HG03139 (cell line): ENCODE measurements around the gene IFNGR2.
"Not testable (repeated sequence)": the region's sequence is repeated elsewhere in the genome, so short reads cannot be mapped to it uniquely, and the experiment has no call there.

ENCODE experiments used
- ATAC-seq: cut with Tn5 transposase; IDR thresholded peaks from one replicate; pipeline ENCODE4 v1.9.1; 2021; ENCODE audit not compliant: unreplicated experiment

The IFNGR2 gene

DNA sequence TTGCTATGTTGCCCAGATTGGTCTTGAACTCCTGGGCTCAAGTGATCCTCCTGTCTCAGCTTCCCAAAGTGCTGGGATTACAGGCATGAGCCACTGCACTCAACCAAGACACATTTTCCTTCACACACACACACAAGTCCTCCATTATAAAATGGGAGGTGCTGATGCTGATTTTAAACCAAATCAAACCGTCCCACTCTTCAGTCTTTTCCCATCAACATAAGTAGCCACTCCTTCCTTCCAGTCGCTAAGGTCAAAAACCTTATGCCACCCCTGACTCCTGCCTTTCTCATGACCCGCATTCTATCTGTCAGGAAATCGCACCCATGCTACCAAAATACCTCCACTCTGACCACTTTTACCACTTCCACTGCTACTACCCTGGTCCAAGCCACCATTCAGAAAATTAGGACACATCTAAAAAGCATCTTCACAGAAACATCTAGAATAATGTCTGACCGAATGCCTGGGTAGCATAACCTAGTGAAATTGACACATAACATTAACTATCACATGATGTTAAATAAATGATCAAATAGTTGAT, 28.0 kb upstream of the IFNGR2 start:
- ATAC-seq: no peak

DNA sequence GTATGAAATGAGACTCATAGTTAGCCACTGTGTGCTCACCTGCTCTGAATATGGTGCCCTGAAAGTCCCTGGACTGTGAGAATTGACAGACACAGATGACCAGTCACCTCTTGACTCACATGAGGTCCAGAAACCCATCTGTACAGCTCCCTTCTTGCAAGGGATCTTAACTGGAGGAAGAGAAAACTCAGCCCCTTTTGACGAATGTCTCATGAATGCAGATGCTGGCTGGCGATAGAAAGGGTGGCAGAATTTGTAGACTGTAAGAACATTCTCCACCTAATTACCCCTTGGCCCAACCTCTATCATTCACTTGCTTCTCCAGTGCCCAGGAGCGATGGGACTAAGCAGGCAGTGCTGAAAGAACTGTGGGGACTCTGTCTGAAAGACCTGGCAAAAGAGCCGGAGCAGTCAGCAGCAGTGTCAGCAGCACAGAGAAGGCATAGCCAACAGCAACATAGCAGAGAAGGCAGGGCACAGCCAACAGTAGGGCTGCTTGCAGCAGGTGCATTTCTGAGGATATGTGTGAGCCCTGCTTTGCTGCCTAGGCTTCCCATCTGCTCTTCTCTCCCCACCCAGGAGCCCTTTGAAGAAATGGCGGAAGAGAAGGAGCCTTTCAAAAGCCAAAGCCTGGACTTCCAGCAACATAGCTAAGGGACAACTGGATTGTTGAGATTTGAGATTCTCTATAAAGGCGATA, 25.8 kb upstream of the IFNGR2 start:
- ATAC-seq: no peak

DNA sequence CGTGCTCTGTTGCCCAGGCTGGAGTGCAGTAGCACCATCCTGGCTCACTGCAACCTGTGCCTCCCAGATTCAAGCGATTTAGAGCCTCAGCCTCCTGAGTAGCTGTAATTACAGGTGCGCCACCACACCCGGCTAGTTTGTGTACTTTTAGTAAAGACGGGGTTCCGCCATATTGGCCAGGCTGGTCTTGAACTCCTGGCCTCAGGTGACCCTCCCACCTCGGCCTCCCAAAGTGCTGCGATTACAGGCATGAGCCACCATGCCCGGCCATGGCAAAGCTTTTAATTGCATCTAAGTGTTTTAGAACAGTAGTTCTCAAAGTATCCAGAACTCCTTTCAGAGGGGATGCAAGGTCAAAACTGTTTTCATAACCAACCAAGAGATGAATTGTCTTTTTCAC, 25.1 kb upstream of the IFNGR2 start:
- ATAC-seq: no peak

DNA sequence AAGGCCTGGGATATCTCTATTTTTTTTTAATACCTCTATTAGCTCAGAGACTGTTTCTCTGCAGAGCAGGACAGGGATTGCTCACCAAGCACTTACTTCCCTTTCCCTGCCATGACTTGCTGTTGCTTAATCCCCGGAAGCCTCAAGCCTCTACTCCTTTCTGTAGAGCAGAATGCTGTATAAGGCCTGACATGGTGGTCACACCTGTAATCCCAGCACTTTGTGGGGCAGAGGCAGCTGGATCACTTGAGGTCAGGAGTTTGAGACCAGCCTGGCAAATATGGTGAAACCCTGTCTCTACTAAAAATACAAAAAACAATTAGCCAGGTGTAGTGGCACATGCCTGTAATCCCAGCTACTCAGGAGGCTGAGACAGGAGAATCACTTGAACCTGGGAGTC, 23.3 kb upstream of the IFNGR2 start:
- ATAC-seq: not testable (repeated sequence)

DNA sequence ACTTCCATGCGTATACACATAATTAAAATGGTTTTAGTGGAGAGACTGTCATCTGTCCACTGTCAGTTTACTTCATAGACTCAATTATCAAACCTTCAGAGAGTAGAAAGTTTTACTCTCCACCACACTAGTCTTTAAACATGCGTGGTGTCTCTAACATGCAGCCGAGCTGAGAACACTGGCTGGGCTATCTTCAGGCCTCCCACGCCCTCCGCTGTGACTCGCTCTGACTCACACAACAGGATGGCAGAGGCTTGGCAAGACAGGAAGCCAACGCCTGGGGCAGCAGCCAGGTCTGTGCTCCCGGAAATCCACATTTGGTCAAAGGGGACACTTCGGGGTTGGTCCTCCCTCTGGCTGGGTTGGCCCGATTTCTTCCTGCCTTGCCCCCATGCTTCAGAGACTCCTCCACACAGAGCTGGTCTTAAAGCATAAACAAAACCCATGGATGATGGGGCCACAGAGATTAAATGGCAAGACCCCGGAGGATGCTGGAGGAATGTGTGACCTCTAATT, 22.7 kb upstream of the IFNGR2 start:
- ATAC-seq: peak; percentile 42

DNA sequence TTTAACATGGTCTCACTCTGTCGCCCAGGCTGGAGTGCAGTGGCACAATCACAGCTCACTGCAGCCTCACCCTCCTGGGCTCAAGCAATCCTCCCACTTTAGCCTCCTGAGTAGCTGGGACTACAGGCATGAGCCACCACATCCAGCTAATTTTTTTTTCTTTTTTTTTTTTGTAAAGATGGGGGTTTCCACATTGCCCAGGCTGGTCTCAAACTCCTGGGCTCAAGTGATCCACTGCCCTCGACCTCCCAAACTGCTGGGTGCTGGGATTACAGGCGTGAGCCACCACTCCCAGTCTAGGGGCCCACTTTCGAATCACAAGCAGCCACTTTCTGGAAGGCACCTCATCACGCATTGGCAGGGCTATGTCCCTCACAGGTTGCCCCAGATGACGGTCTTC, 21.8 kb upstream of the IFNGR2 start:
- not testable (repeated sequence) for ATAC-seq

DNA sequence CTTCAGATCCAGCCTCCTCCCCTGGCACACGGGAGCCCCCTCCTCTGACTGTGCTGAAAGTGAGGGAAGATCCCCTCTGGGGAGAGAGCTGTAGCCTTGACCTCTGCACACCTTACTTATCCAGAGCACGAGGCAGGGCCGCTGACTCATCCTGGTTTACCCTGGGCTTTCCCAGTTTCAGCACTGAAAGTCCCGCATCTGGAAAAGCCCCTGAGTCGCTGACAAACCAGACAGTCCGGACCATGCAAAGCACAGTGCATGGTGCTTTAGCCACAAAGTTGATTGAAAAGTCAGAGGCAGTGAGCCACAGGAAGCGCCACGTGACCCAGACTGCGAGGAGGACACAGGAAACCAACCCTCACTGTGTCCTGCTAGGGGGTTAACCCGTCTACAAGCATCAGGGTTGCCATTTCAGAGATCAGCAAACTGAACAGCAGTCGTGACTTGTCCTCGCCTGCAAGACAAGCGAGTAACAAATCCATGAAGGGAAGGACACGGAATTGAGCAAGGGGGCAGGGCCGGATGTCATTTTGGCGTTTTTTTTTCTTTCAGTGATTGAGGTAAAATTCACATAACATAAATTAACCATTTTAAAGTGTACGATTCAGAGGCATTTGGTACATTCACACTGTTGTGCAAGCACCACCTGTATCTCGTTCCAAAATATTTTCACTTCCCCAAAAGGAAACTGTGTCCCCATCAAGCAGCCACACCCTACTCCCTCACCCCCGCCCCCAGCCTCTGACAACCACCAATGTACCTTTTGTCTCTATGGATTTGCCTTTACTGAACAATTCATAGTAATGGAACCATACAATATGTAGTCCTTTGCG, 19.9 kb upstream of the IFNGR2 start:
- ATAC-seq: peak; percentile 66

DNA sequence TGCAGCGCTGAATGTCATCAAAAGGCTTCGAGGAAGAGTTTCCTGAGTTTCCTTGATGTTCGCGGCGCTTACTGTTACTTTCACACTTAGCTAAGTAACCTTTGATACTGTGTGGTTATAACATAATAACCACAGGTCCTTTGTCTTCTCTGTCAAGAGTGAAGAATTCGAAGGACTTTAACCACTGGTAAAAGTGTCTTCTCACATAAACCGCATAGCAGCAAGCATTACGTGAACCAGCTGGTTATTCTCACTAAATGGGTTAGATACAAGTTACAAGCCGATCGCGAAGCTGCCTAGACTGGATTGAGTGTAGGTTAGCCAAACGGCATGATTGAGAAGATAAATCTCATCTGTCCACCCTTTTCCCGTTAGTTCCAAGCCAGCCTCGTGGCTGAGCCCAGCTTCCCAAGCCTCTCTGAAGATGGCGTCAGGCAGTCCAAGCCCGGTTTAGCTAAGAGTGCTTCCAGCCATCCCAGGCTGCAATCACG, 18.3 kb upstream of the IFNGR2 start:
- no peak for ATAC-seq

DNA sequence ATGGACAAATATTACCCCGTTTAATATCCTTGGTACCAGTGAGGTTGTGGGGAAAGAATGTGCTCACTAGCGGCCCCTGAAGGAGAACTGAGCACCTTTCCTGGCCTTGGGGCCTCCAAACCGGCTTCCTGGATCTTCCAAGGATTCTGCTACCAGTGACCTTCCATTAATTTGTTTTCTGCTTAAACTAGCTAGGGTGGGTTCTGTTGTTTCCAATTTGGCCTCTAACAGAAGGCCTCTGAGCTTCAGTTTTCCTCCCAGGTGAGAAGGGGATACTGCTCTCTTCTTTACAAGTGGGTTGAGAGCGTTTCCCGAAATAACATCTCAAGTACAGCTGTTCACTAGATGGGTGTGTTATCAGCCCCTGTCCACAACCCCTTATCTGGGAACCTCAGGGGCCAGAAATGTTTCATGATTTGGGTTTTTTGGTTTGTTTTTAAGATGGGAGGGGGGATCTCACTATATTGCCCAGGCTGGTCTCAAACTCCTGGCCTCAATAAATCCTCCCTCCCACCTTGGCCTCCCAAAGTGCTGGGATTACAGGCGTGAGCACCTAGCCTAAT, 16.9 kb upstream of the IFNGR2 start:
- ATAC-seq: no peak

DNA sequence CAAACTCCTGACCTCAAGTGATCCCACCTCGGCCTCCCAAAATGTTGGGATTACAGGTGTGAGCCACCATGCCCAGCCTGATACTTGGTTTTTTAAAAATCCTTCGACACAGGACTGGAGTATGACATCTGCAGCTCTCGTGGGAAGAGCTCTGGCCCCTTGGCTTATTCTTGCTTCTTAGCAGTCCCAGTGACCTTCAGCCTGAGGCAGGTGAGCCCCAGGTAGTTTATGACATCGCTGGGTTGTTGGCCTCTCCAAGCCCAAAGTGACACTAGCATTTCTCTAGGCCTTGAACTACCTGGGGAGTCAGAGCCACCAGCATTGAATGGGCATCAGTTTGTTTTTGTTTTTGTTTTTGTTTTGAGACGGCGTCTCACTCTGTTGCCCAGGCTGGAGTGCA, 15.9 kb upstream of the IFNGR2 start:
- ATAC-seq: no peak

DNA sequence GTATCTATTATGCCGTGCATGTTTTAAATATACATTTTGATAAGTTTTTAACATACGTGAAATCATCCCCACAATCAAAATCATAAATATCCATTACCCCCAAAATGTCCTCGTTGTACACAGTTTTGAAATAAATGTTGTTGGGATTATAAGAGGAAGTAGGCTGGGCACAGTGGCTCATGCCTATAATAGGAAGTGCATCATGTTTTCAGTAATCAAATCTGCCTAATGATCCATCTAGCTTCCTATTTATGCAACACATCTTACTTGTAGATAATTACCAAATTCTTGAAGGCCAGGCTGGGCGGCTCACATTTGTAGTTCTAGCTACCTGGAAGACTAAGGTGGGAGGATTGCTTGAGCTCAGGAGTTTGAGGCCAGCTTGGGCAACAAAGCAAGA, 15.0 kb upstream of the IFNGR2 start:
- ATAC-seq: no peak

DNA sequence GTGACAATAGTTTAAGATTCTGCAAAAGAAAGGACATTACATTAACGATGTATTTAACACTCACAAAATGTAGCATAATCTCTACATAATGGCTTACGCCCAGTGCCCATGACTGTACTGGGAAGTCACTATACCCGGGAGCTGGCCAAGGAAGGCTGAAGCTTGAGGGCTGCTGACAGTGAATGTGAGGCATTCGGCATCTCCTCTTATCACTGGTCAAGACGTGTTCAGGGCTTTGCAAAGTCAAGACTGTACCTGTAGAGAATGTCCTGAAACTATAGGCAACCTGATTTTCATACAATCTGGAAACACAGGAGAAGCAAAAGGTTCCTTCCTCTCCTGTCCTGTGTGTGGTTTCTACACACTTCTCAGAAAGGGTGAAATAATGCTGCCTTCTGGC, 12.7 kb upstream of the IFNGR2 start:
- ATAC-seq: no peak

DNA sequence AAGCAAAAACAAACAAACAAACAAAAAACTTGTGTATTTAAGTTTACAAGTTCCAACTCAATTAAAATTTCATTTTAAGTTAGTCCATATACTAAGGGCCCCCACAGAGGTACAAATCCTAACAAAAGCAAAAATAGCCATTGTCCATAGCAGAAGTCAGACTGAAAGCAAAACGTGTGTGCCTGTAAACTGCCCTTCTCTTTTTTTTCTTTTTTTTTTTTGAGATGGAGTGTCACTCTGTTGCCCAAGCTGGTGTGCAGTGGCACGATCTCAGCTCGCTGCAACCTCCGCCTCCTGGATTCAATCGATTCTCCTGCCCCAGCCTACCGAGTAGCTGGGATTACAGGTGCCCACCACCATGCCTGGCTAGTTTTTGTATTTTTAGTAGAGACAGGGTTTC, 11.6 kb upstream of the IFNGR2 start:
- no peak for ATAC-seq

DNA sequence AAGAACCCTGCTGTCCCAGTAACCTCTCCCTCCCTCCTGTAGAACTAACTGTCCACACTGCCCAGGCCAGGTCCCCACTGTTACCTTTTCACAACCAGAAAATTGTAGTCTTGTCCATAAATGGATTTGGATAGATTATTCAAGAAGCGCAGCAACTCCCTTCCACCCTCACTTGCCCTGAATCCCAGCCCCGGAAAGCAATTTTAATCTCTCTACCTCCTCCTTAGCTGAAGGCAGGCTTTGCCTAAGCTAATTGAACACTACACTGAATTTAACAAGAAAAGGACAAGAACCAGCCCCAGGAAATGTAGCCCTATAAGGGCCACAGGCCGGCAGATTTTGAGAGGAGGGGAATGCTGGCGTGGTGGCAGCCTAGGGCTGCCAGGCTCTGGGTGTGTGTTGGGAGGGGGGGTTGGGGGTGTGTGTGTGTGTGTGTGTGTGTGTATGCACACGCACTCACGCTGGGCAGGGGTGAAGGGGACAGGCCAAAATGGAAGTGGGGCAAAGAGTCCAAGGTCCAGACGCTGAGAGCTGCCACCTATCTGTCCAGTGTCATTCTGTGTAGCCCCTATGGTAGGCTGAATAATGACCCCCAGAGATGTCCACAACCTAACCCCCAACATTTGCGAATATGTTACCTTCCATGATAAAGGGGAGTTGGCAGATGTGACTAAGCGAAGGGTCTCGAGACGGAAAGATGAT, 10.8 kb upstream of the IFNGR2 start:
- no peak for ATAC-seq

DNA sequence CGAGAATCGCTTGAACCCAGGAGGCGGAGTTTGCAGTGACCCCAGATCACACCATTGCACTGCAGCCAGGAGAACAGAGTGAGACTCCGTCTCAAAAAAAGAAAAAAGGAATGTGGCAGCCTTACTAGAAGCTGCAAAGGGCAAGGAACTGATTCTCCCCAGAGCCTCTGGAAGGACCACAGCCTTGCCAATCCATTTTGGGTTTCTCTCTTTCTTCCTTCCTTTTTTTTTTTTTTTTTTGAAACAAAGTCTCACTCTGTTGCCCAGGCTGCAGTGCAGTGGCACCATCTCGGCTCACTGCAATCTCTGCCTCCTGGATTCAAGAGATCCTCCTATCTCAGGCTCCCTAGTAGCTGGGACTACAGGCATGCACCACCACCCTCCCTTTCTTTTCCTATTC, 9.9 kb upstream of the IFNGR2 start:
- ATAC-seq: no peak

DNA sequence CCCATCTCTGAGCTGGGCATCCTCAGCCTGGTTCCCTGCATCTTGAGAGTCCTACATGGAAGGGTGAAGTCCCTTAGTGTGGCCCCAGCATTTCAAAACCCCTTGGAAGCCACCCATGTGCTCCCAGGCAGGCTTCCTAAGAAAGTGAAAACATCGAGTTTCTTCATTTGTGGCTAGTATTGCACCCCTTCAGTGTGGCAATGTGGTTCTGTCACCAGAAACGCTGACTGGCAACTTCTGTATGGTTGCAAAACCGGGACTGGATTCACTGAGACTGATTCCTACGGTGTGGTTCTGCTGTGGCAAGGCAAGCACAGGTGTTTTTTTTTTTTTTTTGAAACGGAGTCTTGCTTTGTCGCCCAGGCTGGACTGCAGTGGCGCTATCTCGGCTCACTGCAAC, 9.0 kb upstream of the IFNGR2 start:
- no peak for ATAC-seq

DNA sequence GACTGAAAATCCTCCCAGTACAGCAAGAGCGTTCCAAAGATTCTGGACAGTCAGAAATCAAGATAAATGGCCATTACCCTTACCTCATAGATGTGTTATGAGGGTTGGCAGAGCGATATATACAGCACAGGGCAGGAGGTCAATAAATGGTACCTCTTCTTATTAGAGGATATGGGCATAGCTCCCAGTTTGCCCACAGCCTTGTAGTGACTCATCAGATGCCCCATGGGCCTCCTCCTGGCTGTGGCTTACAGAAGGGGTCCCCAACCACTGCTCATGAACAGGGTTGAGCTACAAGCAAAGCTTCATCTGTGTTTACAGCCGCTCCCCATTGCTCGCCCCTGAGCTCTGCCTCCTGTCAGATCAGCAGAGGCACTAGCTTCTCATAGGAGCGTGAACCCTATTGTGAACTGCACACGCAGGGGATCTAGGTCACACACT, 7.3 kb upstream of the IFNGR2 start:
- ATAC-seq: no peak

DNA sequence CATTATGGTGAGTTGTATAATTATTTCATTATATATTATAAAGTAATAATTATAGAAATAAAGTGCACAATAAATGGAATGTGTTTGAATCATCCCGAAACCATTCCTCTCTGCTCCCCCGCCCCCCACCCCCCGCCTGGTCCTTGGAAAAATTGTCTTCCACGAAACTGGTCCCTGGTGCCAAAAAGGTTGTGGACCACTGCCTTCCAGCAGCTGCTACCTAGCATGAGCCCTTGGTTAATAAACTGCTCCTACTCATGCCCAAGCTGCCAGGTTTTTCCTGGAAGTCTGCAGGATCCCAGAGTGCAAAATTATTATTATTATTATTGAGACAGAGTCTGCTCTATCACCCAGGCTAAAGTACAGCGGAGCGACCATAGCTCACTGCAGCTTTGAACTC, 6.8 kb upstream of the IFNGR2 start:
- ATAC-seq: no peak

DNA sequence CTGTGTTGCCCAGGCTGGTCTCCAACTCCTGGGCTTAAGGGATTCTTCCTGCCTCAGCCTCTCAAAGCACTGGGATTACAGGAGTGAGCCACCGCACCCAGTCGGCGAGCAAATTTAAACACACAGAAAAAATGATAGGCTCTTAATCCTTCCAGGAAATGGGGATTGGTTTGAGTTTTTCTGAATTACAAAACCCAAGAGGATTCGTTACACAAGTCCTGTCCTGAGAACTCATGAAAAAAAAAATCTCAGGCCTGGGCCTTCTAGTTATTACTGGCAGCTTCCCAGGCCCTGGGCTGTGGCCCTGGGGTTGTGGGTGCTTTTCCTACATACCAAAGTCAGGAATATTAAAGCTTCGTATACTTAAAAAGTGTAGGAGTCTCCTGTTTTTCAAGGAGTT, 6.3 kb upstream of the IFNGR2 start:
- ATAC-seq: no peak

DNA sequence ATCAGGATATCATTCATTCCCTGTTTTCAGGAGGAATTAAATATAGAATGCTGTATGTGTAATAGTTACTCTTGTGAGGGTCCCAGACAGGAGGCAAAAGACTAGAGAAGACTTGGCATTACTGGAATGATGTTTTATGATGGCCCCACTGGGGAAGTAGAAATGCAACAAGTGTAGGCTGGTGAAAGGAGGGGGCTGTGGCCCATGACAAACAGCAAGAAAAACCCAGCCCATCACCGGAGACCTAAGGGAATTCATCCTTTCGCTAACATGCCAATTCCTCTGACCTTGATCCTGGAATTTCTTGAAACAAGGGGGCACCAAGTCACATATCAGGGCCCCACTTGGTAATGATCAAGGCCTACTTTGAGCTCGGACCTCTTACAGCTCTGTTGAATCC, 5.5 kb upstream of the IFNGR2 start:
- ATAC-seq: no peak

DNA sequence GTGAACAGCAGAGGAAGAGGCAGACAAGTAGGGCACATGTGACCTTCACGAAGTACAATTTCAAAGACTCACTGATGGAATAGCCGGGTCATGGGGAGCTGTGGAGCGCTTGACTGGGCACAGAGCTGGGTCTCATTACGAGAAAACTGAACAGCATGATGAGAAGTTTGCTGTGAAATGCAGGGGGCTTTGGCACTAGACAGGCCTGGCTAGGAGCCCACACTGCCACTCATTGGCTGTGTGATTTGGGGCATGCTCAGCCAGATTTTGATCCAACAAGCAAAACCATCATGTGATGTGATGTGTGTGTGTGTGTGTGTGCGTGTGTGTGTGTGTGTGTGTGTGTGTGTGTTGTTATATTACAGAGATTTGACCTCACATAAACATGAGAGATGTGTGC, 4.9 kb upstream of the IFNGR2 start:
- no peak for ATAC-seq
